Stimulated activated naive CD4-positive, alpha-beta T cell treated with Interleukin-2 at 50 U/mL for 16 hours (primary cell): ENCODE data around the gene PNPLA5.
"Not testable (repeated sequence)": the region's sequence is repeated elsewhere in the genome, so short reads cannot be mapped to it uniquely, and the experiment has no call there.

Experiments used
- DNase-seq: peaks from one replicate; lab custom pipeline; 2025; lab: John Stamatoyannopoulos, UW

Gene PNPLA5

GRCh38 chr22:43881091-43882061 lies 10.4 kb downstream of the PNPLA5 start:
- no peak for DNase-seq

- DNase-seq: no peak
Observed at GRCh38 chr22:43880541-43880991, 11.2 kb downstream of the PNPLA5 start.

- no peak for DNase-seq
Observed at GRCh38 chr22:43879901-43880540, 11.8 kb downstream of the PNPLA5 start.

- no peak for DNase-seq
Observed at GRCh38 chr22:43878831-43879550, 12.8 kb downstream of the PNPLA5 start.

- DNase-seq: no peak
Observed at GRCh38 chr22:43878079-43878795, 13.6 kb downstream of the PNPLA5 start.

GRCh38 chr22:43876866-43877509 lies 14.8 kb downstream of the PNPLA5 start:
- DNase-seq: no peak

GRCh38 chr22:43869799-43870198 lies 22.0 kb downstream of the PNPLA5 start:
- DNase-seq: no peak

- DNase-seq: not testable (repeated sequence)
Observed at GRCh38 chr22:43869001-43869400, 22.8 kb downstream of the PNPLA5 start.

- no peak for DNase-seq
Observed at GRCh38 chr22:43867839-43868635, 23.8 kb downstream of the PNPLA5 start.

- no peak for DNase-seq
Observed at GRCh38 chr22:43862882-43863202, 29.0 kb downstream of the PNPLA5 start.

- no peak for DNase-seq
Observed at GRCh38 chr22:43862074-43862881, 29.5 kb downstream of the PNPLA5 start, which contains the start of gene SULT4A1. TSS of gene SULT4A1 (minus strand) at chr22:43862513. CDS start at chr22:43862382, 131 bp downstream.

- no peak for DNase-seq
Observed at GRCh38 chr22:43861529-43861928, 30.3 kb downstream of the PNPLA5 start.

GRCh38 chr22:43860831-43861230 lies 31.0 kb downstream of the PNPLA5 start:
- DNase-seq: no peak

GRCh38 chr22:43860126-43860525 lies 31.7 kb downstream of the PNPLA5 start:
- no peak for DNase-seq

- DNase-seq: no peak
Observed at GRCh38 chr22:43859621-43860020, 32.2 kb downstream of the PNPLA5 start.

- no peak for DNase-seq
Observed at GRCh38 chr22:43859176-43859575, 32.6 kb downstream of the PNPLA5 start.

GRCh38 chr22:43858156-43858895 lies 33.5 kb downstream of the PNPLA5 start:
- no peak for DNase-seq

GRCh38 chr22:43857367-43857766 lies 34.4 kb downstream of the PNPLA5 start:
- no peak for DNase-seq

- no peak for DNase-seq
Observed at GRCh38 chr22:43855431-43855830, 36.4 kb downstream of the PNPLA5 start.
